KMS-11 (cell line): ENCODE results near the gene KCNT1.

Experiments
- H2AFZ ChIP-seq: fragments of 200-600 bp; sonication (generic); 2 replicates; pipeline ENCODE4 v1.6.1; 2016; ENCODE audit warnings: antibody characterized with exemption, mixed run types, low read depth
- H3K27ac ChIP-seq: fragments of 200-600 bp; sonication (generic); 2 replicates; pipeline ENCODE4 v1.6.1; 2016; ENCODE audit warnings: mild to moderate bottlenecking, mixed run types
- H3K27me3 ChIP-seq: fragments of 200-600 bp; sonication (generic); 2 replicates; pipeline ENCODE4 v1.6.1; 2017; ENCODE audit warnings: mild to moderate bottlenecking, low read depth, mixed run types, moderate library complexity; ENCODE audit not compliant: insufficient read depth
- H3K36me3 ChIP-seq: fragments of 200-600 bp; sonication (generic); 2 replicates; pipeline ENCODE4 v1.6.1; 2017; ENCODE audit warnings: mild to moderate bottlenecking, mixed run types; ENCODE audit not compliant: insufficient read depth
- H3K4me1 ChIP-seq: fragments of 200-600 bp; sonication (generic); 2 replicates; pipeline ENCODE4 v1.6.1; 2016; ENCODE audit warnings: mild to moderate bottlenecking, low read depth, mixed run types; ENCODE audit not compliant: poor library complexity, severe bottlenecking
- H3K4me2 ChIP-seq: fragments of 200-600 bp; sonication (generic); 2 replicates; pipeline ENCODE4 v1.7.0; 2016; ENCODE audit warnings: mild to moderate bottlenecking, mixed run types
- H3K4me3 ChIP-seq: fragments of 200-600 bp; sonication (generic); IDR thresholded peaks from 2 replicates; pipeline ENCODE4 v1.6.1; 2017; ENCODE audit warnings: low read depth, low read length, mixed read lengths; ENCODE audit not compliant: insufficient read depth
- H3K79me2 ChIP-seq: fragments of 200-600 bp; sonication (generic); 2 replicates; pipeline ENCODE4 v1.6.1; 2016; ENCODE audit warnings: low read depth, mixed run types; ENCODE audit not compliant: insufficient read depth
- H3K9ac ChIP-seq: fragments of 200-600 bp; sonication (generic); 2 replicates; pipeline ENCODE4 v1.6.1; 2016; ENCODE audit warnings: mild to moderate bottlenecking, mixed run types
- H4K20me1 ChIP-seq: fragments of 200-600 bp; sonication (generic); 2 replicates; pipeline ENCODE4 v1.6.1; 2016; ENCODE audit warnings: mild to moderate bottlenecking, mixed run types; ENCODE audit not compliant: insufficient read depth
- CTCF ChIP-seq: fragments of 200-600 bp; sonication (generic); conservative IDR thresholded peaks from 2 replicates; pipeline ENCODE4 v1.6.1; 2017; ENCODE audit warnings: low read depth, mild to moderate bottlenecking, antibody characterized with exemption, low read length, moderate library complexity, mixed read lengths

Gene KCNT1

GRCh38 chr9:135743021-135743420 is 41.0 kb downstream of the KCNT1 start:
- Histone ChIP-seq H3K4me2 (no peak overlapping the region), H2AFZ (no peak overlapping the region), H3K9ac (no peak overlapping the region), H3K79me2 (no peaks in the 10 kb centered on the region), H4K20me1 (no peaks in the 10 kb centered on the region), H3K27me3 (peaks cover 81% of the 10 kb centered on the region; the same call in 1 of the 2 replicates), H3K4me3 (no peak overlapping the region), H3K36me3 (no peaks in the 10 kb centered on the region), H3K27ac (no peak overlapping the region), H3K4me1 (no peaks in the 10 kb centered on the region)
- no peak for TF ChIP-seq CTCF

- Histone ChIP-seq H3K9ac (no peak overlapping the region), H3K4me1 (no peaks in the 10 kb centered on the region), H3K4me3 (no peak overlapping the region), H4K20me1 (no peaks in the 10 kb centered on the region), H3K4me2 (no peak overlapping the region), H3K27me3 (peaks cover 81% of the 10 kb centered on the region; the same call in 1 of the 2 replicates), H3K36me3 (no peaks in the 10 kb centered on the region), H3K79me2 (no peaks in the 10 kb centered on the region), H2AFZ (no peak overlapping the region), H3K27ac (no peak overlapping the region)
- TF ChIP-seq CTCF = no peak
These were observed 41.8 kb downstream of the KCNT1 start for GRCh38 chr9:135743546-135744332.

GRCh38 chr9:135744333-135745070 is 42.5 kb downstream of the KCNT1 start:
- Histone ChIP-seq H3K27ac (no peak overlapping the region), H3K27me3 (peaks cover 82% of the 10 kb centered on the region; the same call in 1 of the 2 replicates)

GRCh38 chr9:135745189-135745588 is 43.2 kb downstream of the KCNT1 start:
- H3K9ac ChIP-seq = no peak overlapping the region
- H3K79me2 ChIP-seq = no peaks in the 10 kb centered on the region
- H4K20me1 ChIP-seq = no peaks in the 10 kb centered on the region
- peaks cover 81% of the 10 kb centered on the region; the same call in 1 of the 2 replicates for H3K27me3 ChIP-seq
- no peak for TF ChIP-seq CTCF
- H3K36me3 ChIP-seq = no peaks in the 10 kb centered on the region
- H2AFZ ChIP-seq = no peak overlapping the region
- H3K27ac ChIP-seq = no peak overlapping the region
- no peak overlapping the region for H3K4me2 ChIP-seq
- H3K4me1 ChIP-seq = no peaks in the 10 kb centered on the region
- no peak overlapping the region for H3K4me3 ChIP-seq

More at GRCh38 chr9:135744333-135745070, 42.5 kb downstream of the KCNT1 start:
- TF ChIP-seq CTCF = no peak
- H4K20me1 ChIP-seq = no peaks in the 10 kb centered on the region
- H3K4me1 ChIP-seq = no peaks in the 10 kb centered on the region
- no peak overlapping the region for H3K4me2 ChIP-seq
- H3K79me2 ChIP-seq = no peaks in the 10 kb centered on the region
- no peak overlapping the region for H3K4me3 ChIP-seq
- no peak overlapping the region for H3K9ac ChIP-seq
- no peak overlapping the region for H2AFZ ChIP-seq
- H3K36me3 ChIP-seq = no peaks in the 10 kb centered on the region
